Colonic mucosa (tissue), 4 donors: ENCODE results near the gene TNNC1. TPM values are rescaled to one million over a fixed set of nuclear protein-coding genes. Genes with fewer than 3 reads are reported as not detected.

Source experiments
- DNase-seq: peaks from one replicate; pipeline ENCODE4 v3.0.0-alpha.2; 2020
- H3K27ac ChIP-seq: fragments of 200-600 bp; one replicate; pipeline ENCODE4 v1.8.0; 2021
- H3K27me3 ChIP-seq: fragments of 200-600 bp; one replicate; pipeline ENCODE4 v1.8.0; 2021
- H3K36me3 ChIP-seq: fragments of 200-600 bp; one replicate; pipeline ENCODE4 v1.8.0; 2021
- H3K4me1 ChIP-seq: fragments of 200-600 bp; one replicate; pipeline ENCODE4 v1.8.0; 2021; ENCODE audit warnings: mild to moderate bottlenecking
- H3K4me3 ChIP-seq: fragments of 200-600 bp; one replicate; pipeline ENCODE4 v1.8.0; 2021
- H3K9ac ChIP-seq, 2 donors: one replicate each; pipeline ENCODE4 v1.7.0; 2013; ENCODE audit warnings: control low read depth in 2 of 2, low read depth in 2 of 2, low read length in 2 of 2
- H3K9me3 ChIP-seq: fragments of 200-600 bp; one replicate; pipeline ENCODE4 v1.8.0; 2021
- intact Hi-C: fragments of 100-400 bp; cut with DNase I; formaldehyde crosslinking; loops from one replicate; pipeline ENCODE4 v1.14.1; 2022
- total RNA-seq, 2 donors: library from RNA; stranded (reverse); fragmentation: NEBNext Ultra II Directional in 1 of 2; extraction: Animal tissue kit (Norgen Biotek cat#: 25700) in 1 of 2; gene quantifications; one replicate each; pipeline ENCODE4 v1.2.1, GENCODE V29; 2021
- TF ChIP-seq, protein P1 (sequence below): fragments of 200-600 bp; IDR thresholded peaks from one replicate; pipeline ENCODE4 v1.8.0; 2022; ENCODE audit warnings: antibody characterized with exemption, mild to moderate bottlenecking
- donor health status: healthy.
- donor health status: DM: no; HTN: no; CAD: no.
- donor health status: DM: no; HTN: no; CAD: no.

Gene TNNC1
- total RNA-seq, 2 donors from 2014 or later = 1.1 to 1.5 TPM

DNA sequence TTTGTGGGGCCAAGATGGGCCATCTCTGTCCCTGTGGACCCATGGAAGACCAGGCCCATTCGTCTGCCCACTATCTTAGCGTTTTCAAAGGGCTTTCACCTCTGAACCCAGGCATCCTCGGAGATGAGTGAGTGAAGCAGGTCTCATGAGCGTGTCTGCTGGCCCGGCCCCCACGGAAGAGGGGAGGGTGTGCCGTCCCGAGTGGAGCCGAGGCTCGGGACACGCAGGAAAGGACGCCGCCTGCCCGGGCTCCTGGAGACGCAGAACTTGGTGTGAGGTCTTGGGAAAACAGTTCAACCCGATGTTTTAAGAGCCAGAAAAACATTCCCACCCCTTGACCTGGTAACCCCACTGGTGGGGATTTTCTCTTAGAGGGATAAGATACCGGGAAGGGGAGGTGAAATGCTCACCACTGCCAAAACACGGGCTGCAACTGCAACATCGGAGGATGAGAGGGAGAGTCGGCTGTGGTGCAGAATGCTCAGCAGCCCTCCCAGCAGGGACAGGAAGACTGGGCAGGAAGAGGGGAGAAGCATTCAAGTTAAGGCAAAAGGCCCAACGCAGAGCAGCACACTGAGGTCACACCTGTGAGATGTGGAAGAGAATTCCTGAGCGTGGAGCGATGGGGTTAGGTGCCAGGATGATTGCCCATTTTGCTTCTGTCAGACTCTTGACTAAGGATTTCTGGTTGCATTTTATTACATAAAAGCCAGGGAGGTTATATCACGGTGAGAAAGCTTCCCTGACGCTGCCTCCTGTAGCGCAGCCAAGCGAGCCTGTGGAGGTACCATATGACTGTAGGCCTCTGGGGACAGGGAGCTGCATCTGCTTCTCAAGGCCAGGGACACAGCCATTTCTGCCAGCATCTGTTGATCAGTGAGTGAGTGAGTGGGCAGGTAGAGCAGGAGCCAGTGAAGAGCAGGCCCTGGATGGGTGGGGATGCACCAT, 27.2 kb upstream of the TNNC1 start:
- intact Hi-C loops = no loop called here
- peaks cover 11% of the 10 kb centered on the region for H3K36me3 ChIP-seq
- no peak for DNase-seq

GRCh38 chr3:52479877-52480575, 26.2 kb upstream of the TNNC1 start:
- DNase-seq = no peak
- H3K27me3 ChIP-seq = no peaks in the 10 kb centered on the region
- TF ChIP-seq, protein P1, sequence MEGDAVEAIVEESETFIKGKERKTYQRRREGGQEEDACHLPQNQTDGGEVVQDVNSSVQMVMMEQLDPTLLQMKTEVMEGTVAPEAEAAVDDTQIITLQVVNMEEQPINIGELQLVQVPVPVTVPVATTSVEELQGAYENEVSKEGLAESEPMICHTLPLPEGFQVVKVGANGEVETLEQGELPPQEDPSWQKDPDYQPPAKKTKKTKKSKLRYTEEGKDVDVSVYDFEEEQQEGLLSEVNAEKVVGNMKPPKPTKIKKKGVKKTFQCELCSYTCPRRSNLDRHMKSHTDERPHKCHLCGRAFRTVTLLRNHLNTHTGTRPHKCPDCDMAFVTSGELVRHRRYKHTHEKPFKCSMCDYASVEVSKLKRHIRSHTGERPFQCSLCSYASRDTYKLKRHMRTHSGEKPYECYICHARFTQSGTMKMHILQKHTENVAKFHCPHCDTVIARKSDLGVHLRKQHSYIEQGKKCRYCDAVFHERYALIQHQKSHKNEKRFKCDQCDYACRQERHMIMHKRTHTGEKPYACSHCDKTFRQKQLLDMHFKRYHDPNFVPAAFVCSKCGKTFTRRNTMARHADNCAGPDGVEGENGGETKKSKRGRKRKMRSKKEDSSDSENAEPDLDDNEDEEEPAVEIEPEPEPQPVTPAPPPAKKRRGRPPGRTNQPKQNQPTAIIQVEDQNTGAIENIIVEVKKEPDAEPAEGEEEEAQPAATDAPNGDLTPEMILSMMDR = no peak
- H3K4me3 ChIP-seq = no peak overlapping the region
- H3K9ac ChIP-seq = no peak overlapping the region
- no peaks in the 10 kb centered on the region for H3K4me1 ChIP-seq
- H3K9me3 ChIP-seq = no peaks in the 10 kb centered on the region
- peaks cover 11% of the 10 kb centered on the region for H3K36me3 ChIP-seq
- intact Hi-C loops = no loop called here
- no peak overlapping the region for H3K27ac ChIP-seq

More for the DNA sequence above, 27.2 kb upstream of the TNNC1 start:
- TF ChIP-seq, protein P1 = no peak
- H3K4me3 ChIP-seq = no peak overlapping the region
- no peaks in the 10 kb centered on the region for H3K4me1 ChIP-seq
- no peak overlapping the region for H3K27ac ChIP-seq
- no peak overlapping the region for H3K9ac ChIP-seq
- H3K27me3 ChIP-seq = no peaks in the 10 kb centered on the region
- H3K9me3 ChIP-seq = no peaks in the 10 kb centered on the region

DNA sequence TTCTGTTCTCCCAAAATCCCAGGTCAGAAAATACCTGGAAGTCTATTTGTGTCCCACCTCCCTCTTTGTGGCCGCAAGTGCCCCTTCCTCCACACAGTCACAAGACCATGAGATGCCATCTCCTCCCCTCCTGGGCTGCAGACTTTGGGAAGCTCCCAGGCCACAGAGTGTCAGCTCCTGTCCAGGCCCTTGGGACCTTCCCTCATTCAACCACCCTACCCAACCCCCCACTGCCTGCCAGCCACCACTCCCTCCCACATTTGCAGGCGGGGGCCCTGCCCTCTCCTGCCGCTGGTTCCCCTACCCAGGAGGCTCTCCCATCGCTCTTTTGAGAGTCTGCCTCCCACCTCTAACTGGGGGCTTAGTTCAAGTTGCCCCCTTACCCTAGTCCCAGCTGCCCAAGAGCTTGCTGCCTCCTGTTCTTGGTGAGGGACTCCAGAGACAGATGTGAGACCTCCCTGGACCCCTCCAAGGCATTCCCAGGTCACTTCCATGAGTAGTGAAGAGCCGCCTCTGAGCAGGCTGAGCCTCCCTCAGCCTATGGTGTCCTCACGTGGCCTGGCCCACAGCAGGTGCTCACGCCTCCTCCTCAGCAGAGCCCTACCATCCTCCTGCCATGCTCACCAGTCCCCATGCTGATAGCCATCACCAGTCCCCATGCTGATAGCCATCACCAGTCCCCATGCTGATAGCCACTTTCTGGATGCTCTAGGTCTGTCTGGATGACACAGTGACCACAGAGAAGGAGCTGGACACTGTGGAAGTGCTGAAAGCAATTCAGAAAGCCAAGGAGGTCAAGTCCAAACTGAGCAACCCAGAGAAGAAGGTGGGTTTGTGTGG, 25.4 kb upstream of the TNNC1 start:
- DNase-seq = no peak
- intact Hi-C loops = no loop called here
- Histone ChIP-seq H3K4me1 (no peaks in the 10 kb centered on the region), H3K27ac (no peak overlapping the region), H3K4me3 (no peak overlapping the region), H3K9ac (no peak overlapping the region), H3K27me3 (no peaks in the 10 kb centered on the region), H3K36me3 (peaks cover 11% of the 10 kb centered on the region), H3K9me3 (no peaks in the 10 kb centered on the region)
- TF ChIP-seq, protein P1 = no peak

GRCh38 chr3:52477796-52478095, 23.9 kb upstream of the TNNC1 start:
- DNase-seq = no peak
- intact Hi-C loops = no loop called here
- Histone ChIP-seq H3K9ac (no peak overlapping the region), H3K4me3 (no peak overlapping the region), H3K27me3 (no peaks in the 10 kb centered on the region), H3K4me1 (no peaks in the 10 kb centered on the region), H3K27ac (no peak overlapping the region), H3K36me3 (peaks cover 11% of the 10 kb centered on the region), H3K9me3 (no peaks in the 10 kb centered on the region)
- TF ChIP-seq, protein P1 = no peak

GRCh38 chr3:52477076-52477795, 23.4 kb upstream of the TNNC1 start:
- TF ChIP-seq, protein P1 = no peak
- intact Hi-C loops = no loop called here
- no peaks in the 10 kb centered on the region for H3K27me3 ChIP-seq
- peaks cover 11% of the 10 kb centered on the region for H3K36me3 ChIP-seq
- no peak overlapping the region for H3K4me3 ChIP-seq
- DNase-seq = no peak
- H3K27ac ChIP-seq = no peak overlapping the region
- H3K9ac ChIP-seq = no peak overlapping the region
- no peaks in the 10 kb centered on the region for H3K4me1 ChIP-seq
- no peaks in the 10 kb centered on the region for H3K9me3 ChIP-seq
